ENCODE data around the gene EYS. TPM values are rescaled to one million over a fixed set of nuclear protein-coding genes. Genes with fewer than 3 reads are reported as not detected.

The EYS gene
- polyA plus RNA-seq, 1 experiment, result not detected

DNA sequence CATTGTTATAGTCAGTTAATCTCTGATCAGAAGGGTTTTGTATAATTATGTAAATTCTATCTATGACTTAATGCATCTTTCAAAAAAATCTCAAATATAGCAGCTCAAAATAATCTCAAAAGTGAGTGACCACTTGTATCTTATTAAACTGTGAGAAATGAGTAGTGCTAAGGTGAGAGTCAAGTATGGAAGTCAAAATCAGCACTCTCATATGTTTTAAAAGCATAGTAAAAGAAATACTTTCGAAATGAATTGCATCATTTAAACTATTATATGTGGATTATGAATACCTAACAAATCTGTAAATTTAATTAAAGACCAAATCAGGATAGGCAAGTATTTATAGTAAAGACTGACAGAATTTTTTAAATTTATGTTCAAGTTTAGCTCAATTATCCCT, 1425.9 kb downstream of the EYS start:
- POLR2A ChIA-PET, result no interaction called here
- CTCF ChIA-PET, result interaction anchor here (1.1 to 3.1 kb wide), 5 partner anchors 10 to 269 kb away, joined by 4 to 53 read pairs (median 8); no protein-coding TSS in a partner anchor
- Histone ChIP-seq H3K27ac (ENCODE audit: low read depth, low read length) (no peak overlapping the region), H3K9me3 (ENCODE audit: control insufficient read depth, insufficient read depth, low read length) (no peaks in the 10 kb centered on the region), H3K27me3 (ENCODE audit: control insufficient read depth, insufficient read depth, low read length) (no peaks in the 10 kb centered on the region), H3K4me3 (ENCODE audit: low read depth, low read length) (no peak overlapping the region)
- TF ChIP-seq, protein P1, sequence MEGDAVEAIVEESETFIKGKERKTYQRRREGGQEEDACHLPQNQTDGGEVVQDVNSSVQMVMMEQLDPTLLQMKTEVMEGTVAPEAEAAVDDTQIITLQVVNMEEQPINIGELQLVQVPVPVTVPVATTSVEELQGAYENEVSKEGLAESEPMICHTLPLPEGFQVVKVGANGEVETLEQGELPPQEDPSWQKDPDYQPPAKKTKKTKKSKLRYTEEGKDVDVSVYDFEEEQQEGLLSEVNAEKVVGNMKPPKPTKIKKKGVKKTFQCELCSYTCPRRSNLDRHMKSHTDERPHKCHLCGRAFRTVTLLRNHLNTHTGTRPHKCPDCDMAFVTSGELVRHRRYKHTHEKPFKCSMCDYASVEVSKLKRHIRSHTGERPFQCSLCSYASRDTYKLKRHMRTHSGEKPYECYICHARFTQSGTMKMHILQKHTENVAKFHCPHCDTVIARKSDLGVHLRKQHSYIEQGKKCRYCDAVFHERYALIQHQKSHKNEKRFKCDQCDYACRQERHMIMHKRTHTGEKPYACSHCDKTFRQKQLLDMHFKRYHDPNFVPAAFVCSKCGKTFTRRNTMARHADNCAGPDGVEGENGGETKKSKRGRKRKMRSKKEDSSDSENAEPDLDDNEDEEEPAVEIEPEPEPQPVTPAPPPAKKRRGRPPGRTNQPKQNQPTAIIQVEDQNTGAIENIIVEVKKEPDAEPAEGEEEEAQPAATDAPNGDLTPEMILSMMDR (IDR thresholded peaks at IDR 0.05; ENCODE audit: low read depth, low read length), result no peak
- no peak for DNase-seq (ENCODE audit: low read depth, low spot score)

DNA sequence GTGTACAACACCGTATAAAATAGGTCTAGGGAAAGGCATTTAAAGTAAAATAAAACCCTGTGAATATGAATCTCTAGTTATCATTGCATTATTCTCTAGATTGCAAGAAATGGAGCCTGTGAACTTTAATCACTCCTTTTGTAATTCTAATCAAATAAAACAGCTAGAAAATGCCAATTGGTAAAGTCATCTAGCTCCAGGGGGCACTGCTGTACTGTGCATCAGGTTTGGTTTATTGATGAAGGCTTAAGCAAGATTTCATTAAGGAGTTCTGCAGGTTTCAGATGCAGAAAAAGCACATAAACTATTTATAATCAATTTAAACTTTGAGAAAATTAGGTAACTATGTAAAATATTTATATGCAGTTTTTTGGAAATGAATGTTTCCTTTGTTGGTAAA, 1426.5 kb downstream of the EYS start:
- H3K4me3 ChIP-seq (ENCODE audit: low read depth, low read length), result no peak overlapping the region
- H3K9me3 ChIP-seq (ENCODE audit: control insufficient read depth, insufficient read depth, low read length), result no peaks in the 10 kb centered on the region
- DNase-seq (ENCODE audit: low read depth, low spot score), result peak; percentile 27
- POLR2A ChIA-PET, result no interaction called here
- no peaks in the 10 kb centered on the region for H3K27me3 ChIP-seq (ENCODE audit: control insufficient read depth, insufficient read depth, low read length)
- TF ChIP-seq, protein P1 (IDR thresholded peaks at IDR 0.05; ENCODE audit: low read depth, low read length), result peak; percentile 69
- CTCF ChIA-PET, result interaction anchor here (1.1 to 3.1 kb wide), 5 partner anchors 11 to 268 kb away, joined by 4 to 53 read pairs (median 8); no protein-coding TSS in a partner anchor
- H3K27ac ChIP-seq (ENCODE audit: low read depth, low read length), result no peak overlapping the region

DNA sequence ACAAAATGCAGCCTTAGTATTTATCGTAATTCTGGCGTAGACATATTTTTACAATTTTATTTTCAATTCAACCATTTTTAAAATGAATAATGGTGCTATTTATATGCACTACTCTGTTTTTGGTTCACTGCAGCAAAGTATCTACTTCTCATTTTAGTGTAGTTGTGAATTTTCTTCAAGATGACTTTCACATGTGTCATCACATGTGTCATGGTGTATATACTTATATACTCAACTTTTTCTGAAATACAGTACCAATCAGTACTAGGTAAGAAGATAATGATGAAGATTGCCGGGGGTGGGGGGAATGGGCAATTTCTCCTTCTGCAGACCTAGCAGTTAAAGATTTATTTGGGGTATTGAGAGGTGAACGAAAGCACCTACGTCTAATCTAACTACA, 1436.9 kb downstream of the EYS start:
- Histone ChIP-seq H3K4me3 (ENCODE audit: low read depth, low read length) (no peak overlapping the region), H3K27ac (ENCODE audit: low read depth, low read length) (no peak overlapping the region), H3K9me3 (ENCODE audit: control insufficient read depth, insufficient read depth, low read length) (no peaks in the 10 kb centered on the region), H3K27me3 (ENCODE audit: control insufficient read depth, insufficient read depth, low read length) (no peaks in the 10 kb centered on the region)
- DNase-seq (ENCODE audit: low read depth, low spot score), result no peak
- TF ChIP-seq, protein P1 (IDR thresholded peaks at IDR 0.05; ENCODE audit: low read depth, low read length), result no peak
- ChIA-PET POLR2A (no interaction called here), CTCF (no interaction called here)

DNA sequence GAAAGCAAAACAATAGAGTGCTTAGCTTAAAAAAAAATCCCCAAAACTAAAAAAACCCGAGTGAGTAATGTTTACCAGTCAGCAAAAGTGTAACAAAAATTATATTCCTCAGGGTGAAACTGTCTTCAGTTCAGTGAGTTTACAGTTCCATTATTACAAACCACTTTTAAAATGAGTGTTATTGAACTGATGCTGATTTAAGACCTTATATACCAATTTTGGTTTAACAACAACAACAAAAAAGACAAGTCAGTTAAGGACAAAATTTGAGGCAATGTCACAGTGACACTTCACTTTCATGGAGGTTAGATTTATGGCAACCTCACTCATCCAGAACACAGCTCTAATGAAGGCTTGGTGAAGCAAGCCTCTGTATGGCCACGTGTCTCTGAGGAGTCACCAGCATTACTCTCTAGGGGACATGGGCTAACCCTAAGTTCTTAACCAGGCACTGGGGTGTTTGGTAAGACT, 1440.6 kb downstream of the EYS start:
- H3K4me3 ChIP-seq (ENCODE audit: low read depth, low read length), result no peak overlapping the region
- H3K9me3 ChIP-seq (ENCODE audit: control insufficient read depth, insufficient read depth, low read length), result no peaks in the 10 kb centered on the region
- H3K27me3 ChIP-seq (ENCODE audit: control insufficient read depth, insufficient read depth, low read length), result no peaks in the 10 kb centered on the region
- TF ChIP-seq, protein P1 (IDR thresholded peaks at IDR 0.05; ENCODE audit: low read depth, low read length), result no peak
- no peak overlapping the region for H3K27ac ChIP-seq (ENCODE audit: low read depth, low read length)
- POLR2A ChIA-PET, result no interaction called here
- DNase-seq (ENCODE audit: low read depth, low spot score), result no peak
- CTCF ChIA-PET, result interaction anchor here (1.2 kb wide), 1 partner anchor 64 kb away, joined by 3 read pairs; no protein-coding TSS in a partner anchor

DNA sequence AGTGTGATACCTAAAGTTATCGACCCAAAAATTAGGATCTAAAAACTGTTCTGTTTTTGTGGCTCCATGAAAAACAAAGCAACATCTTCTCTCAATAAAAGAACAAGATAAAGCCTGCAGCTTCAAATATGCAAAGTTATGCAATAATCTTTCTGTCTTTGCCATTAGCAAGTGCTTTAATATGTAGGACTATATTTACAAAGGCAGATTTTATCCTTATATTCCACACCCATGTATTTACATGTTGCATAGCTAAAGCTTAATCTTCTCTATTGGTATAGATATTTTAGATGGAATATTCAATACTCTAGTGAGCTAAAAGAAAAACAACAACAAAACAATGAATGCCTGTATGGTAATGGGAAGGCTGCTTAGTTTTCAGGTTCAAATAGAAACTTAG, 1443.2 kb downstream of the EYS start:
- no peak for DNase-seq (ENCODE audit: low read depth, low spot score)
- CTCF ChIA-PET, result interaction anchor here (1.4 to 2.0 kb wide), 2 partner anchors 13 to 68 kb away, joined by 4 to 5 read pairs; no protein-coding TSS in a partner anchor
- H3K27ac ChIP-seq (ENCODE audit: low read depth, low read length), result no peak overlapping the region
- TF ChIP-seq, protein P1 (IDR thresholded peaks at IDR 0.05; ENCODE audit: low read depth, low read length), result no peak
- POLR2A ChIA-PET, result no interaction called here
- H3K27me3 ChIP-seq (ENCODE audit: control insufficient read depth, insufficient read depth, low read length), result no peaks in the 10 kb centered on the region
- H3K9me3 ChIP-seq (ENCODE audit: control insufficient read depth, insufficient read depth, low read length), result no peaks in the 10 kb centered on the region
- no peak overlapping the region for H3K4me3 ChIP-seq (ENCODE audit: low read depth, low read length)

Measured in AG04450 (cell line).